22Rv1 (cell line): ENCODE data around the gene ARID5A.
"Not testable (repeated sequence)": the region's sequence is repeated elsewhere in the genome, so short reads cannot be mapped to it uniquely, and the experiment has no call there.

Source experiments
- H3K27ac ChIP-seq: fragments of 450-650 bp; 2 replicates; pipeline ENCODE4 v1.5.1; 2017
- ZFX ChIP-seq: fragments of 450-650 bp; IDR thresholded peaks from 2 replicates; pipeline ENCODE4 v1.6.1; 2017; ENCODE audit warnings: antibody characterized with exemption, borderline replicate concordance
- TF ChIP-seq, protein P1 (sequence below): fragments of 450-650 bp; IDR thresholded peaks from 2 replicates; pipeline ENCODE4 v1.5.1; 2017; ENCODE audit warnings: mild to moderate bottlenecking

Gene ARID5A

DNA sequence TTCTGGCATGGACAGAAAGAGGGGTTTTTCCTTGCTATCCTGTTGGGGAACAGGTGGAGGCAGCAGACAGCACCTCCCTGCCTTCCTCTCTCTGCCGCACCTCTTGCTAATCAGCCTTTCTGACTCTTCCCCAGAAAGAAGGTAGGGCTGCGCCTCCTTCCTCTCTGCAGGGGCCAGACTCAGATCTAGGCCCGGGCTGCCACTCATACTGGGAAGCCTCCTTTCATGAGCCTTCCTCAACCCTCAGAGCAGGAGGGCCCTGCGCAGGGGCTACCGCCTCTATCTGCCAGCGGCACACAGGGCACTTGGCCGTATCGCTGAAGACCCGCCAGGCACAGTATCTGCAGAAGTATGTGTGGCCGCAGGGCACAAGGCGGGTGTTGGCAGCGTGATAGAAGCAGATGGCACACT, 38.5 kb upstream of the ARID5A start:
- no peak overlapping the region for H3K27ac ChIP-seq
- no peak for TF ChIP-seq ZFX
- TF ChIP-seq, protein P1, sequence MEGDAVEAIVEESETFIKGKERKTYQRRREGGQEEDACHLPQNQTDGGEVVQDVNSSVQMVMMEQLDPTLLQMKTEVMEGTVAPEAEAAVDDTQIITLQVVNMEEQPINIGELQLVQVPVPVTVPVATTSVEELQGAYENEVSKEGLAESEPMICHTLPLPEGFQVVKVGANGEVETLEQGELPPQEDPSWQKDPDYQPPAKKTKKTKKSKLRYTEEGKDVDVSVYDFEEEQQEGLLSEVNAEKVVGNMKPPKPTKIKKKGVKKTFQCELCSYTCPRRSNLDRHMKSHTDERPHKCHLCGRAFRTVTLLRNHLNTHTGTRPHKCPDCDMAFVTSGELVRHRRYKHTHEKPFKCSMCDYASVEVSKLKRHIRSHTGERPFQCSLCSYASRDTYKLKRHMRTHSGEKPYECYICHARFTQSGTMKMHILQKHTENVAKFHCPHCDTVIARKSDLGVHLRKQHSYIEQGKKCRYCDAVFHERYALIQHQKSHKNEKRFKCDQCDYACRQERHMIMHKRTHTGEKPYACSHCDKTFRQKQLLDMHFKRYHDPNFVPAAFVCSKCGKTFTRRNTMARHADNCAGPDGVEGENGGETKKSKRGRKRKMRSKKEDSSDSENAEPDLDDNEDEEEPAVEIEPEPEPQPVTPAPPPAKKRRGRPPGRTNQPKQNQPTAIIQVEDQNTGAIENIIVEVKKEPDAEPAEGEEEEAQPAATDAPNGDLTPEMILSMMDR: no peak

DNA sequence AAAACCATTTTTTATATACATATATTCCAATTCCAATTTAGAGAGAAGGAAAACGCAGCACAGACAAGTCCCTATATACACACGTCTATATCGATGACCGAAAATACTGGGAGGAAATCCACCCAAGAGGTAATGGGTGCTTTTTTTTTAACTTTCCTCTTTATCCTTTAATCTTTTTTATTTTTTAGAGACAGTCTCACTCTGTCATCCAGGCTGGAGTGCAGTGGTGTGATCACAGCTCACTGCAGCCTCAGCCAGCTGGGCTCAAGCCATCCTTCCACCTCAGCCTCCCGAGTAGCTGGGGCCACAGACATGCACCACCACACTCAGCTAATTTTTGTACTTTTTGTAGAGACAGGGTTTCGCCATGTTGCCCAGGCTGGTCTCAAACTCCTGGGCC, 37.9 kb upstream of the ARID5A start:
- H3K27ac ChIP-seq: not testable (repeated sequence)

DNA sequence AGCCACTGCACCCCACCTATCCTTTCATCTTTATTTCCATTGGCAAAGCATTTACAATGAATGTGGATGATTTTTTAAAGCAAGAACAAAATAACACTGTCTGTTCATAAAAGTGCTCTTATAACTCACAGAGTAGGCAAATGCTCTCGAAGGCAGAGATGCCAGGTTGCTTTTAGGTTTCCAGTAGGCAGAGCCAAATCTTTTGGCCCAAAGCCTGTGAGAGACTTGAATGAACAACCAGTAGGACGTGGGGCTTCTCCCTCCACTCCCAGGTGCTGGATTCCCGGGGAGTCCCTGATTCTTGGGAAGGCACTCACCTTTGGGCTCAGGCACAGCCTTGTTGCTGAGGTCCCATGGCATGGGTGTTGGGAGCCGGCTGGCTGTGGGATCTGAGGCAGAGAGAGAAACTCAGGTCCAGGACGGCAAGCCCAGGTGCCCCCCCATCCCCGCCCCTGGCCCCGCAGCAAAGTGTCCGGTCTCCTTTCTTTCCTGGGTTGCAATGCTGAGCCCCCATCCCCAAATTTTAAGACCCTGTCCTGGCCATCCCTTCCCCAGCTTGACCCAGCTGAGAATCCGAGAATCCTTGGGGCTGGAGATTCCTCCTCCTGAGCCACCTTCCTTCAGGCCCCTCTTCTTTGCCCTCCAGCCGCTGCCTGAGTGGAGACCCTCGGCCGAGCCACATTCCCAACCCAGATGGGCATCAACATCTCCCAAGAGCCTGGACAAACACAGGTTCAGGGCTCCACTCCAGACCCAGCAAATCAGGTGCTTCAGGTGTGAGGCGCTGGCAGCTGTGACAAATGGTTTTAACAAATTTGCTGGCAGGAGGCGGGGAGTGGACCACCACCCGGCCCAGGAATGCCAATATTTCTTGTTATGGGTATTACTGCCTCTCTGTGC, 37.2 kb upstream of the ARID5A start:
- H3K27ac ChIP-seq: no peak overlapping the region
- TF ChIP-seq, protein P1: no peak
- no peak for TF ChIP-seq ZFX

DNA sequence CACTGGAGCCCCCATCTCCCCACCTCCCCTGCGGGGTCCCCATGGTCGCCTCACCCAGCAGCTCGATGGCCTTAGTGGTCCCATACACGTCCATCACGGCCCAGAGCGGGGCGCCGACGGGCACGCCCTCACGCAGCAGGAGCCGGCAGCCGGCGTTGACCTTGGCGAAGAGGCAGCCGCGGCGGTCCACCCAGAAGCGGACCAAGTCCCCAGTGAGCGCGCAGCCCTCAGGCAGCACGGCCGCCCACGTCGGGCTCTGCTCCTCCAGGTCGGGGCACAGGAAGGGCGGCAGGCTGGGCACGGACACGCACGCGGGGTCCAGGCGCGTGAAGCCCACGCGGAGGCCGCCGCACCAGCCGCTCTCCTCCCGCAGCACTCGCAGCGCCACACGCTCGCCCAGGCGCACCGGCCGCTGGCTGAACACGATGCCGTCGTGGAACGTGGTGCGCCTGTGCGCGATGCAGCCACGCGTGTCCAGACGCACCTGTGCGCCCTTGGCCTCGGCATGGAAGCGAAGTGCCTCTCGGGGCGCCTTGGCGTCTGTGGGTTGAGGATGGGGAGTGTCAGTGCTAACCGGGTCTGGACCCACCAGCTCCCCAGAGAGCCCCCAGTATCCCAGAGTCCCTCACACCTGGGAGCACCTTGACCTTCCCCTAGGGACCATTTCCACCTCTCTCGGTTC, 36.0 kb upstream of the ARID5A start:
- H3K27ac ChIP-seq: no peak overlapping the region
- TF ChIP-seq ZFX: no peak
- TF ChIP-seq, protein P1: no peak

DNA sequence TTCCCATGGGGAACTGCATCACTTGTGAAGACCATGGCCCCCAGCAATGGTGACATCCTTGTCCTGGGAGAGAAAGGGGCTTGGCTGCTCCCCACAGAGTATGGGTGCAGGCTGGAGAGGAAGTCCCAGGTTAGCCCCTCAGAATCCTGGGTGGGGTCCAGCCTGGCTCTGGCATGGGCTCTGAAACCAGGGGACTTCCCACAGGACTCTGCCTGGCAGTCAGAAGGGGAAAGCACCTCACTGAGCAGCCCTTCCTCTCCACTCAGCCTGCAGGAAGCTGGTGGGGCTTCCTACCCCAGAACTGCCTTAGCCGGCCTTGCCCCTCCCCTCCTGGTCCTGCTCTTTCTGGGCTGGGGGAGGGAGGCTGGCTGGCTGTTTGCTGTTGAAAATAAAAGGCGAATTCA, 35.1 kb upstream of the ARID5A start:
- TF ChIP-seq ZFX: no peak
- TF ChIP-seq, protein P1: no peak

DNA sequence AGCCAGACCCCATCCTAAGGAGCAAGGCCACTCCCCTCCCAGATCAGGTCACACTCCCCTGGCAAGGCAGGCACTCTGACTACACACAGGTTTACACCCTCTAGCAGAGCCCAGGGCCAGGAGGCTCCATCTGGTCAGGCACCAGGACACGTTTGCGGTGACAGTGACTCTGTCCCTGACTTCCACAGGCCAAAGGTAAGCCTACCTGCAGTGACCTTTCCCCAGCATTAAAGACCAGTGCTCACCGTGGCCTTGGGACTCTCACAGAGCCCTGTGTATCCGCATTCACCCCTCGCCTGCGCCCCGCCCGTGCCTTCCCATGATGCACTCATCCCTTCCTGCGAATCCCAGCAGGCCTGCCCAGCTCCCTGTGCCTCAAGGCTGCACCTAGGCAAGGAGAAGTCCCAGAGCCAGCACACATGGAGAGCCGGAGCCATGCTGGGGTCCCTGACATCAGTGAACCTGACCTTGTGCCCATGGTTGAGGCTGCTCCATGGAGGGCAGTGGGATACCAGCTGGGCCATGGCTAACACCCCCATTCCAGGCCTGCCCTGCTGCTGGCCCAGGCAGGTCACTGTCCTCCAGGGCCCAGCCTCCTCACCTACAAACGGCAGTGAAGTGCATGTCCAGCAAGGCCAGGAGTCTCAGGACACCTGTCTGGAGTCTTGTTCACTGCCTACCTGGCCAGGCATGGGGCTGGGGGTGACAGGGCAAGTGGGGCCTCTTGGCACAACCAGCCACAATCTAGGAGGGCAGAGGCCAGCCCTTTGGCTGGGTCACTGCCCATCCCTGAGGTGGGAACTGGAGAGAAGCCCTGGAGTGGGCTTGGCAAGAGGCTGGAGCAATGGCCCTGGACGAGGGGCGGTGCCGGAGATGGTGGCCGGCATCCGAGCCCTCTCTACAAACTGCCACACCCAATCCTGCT, 34.4 kb upstream of the ARID5A start:
- no peak for TF ChIP-seq ZFX
- TF ChIP-seq, protein P1: no peak
- H3K27ac ChIP-seq: no peak overlapping the region

More for the DNA sequence above, 35.1 kb upstream of the ARID5A start:
- no peak overlapping the region for H3K27ac ChIP-seq

DNA sequence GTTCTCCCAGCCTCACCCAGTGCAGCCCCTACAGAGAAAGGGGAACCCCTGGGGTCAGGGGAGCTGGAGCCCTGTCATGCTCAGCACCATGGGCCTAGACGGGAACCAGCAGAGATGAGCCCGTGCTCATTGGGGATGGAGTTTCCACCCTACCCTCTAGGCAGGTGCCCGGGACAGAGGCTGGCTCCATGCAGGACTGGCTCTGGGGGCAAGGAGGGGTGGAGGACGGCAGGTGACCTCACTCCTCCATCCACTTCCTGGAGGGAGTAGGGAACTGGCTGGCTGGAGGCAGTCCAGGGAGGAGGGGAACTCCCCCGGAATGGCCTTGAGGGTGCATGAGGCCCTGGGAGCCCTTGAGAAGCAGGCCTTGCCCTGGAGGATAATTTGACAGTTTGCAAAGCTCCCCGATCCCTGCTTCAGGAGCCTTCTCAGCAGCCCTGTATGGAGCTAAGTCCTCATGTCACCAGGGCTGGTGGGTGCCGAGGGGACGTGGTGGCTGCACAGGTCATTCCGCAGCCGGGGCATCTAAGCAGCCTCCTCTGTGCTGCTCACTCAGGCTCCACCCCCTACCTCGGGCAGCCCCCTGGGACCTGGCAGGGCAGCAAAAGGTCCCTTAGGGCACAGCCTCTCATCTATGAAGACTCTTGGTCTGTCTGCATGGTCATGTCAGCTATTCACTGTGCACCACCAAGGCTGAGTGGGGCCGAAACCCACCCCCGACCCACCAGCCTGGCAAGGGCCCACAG, 33.5 kb upstream of the ARID5A start:
- no peak for TF ChIP-seq ZFX
- TF ChIP-seq, protein P1: no peak
- H3K27ac ChIP-seq: no peak overlapping the region
